GM21529 (cell line): ENCODE data around the gene SLC12A6.

Experiments
- ATAC-seq: cut with Tn5 transposase; IDR thresholded peaks from one replicate; pipeline ENCODE4 v1.9.1; 2021; ENCODE audit not compliant: unreplicated experiment

SLC12A6 gene

DNA sequence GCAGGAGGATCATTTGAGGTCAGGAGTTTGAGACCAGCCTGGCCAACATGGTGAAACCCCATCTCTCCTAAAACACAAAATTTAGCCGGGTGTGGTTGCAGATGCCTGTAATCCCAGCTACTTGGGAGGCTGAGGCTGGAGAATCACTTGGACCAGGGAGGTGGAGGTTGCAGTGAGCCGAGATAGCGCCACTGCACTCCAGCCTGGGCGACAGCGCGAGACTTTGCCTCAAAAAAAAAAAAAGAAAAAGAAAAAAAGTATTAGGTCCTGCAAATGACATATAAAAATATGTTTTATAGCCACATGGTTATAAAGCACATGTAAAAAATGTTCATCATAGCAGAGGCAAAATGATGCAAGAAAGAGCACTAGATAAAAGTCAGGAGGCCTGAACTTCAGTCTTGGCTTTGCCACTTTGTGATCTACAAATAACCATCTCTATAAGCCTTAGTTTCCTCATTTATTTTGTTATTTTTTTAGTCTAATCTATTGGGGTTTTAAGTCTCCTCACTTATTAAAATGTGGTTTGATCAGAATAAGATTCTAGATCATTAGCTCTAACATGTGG, 4.9 kb downstream of the SLC12A6 start:
- ATAC-seq: no peak

DNA sequence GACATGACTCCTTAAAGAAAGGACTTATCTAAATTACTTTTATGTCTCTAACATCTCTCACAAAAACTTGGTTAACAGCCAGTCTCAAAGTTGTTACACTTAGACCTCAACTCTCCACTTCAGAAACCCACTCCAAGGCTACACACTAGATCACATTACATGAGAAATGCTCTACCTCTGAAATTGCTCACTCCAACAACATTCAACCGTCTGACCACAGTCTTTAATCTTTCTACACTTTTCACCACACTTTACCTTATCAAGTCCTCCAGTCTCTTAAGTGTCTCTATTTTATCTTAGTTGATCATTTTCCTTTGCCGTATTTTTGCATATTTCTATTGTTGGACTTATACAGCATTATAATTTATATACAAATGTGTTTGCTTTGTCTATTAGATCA, 5.8 kb downstream of the SLC12A6 start:
- no peak for ATAC-seq

DNA sequence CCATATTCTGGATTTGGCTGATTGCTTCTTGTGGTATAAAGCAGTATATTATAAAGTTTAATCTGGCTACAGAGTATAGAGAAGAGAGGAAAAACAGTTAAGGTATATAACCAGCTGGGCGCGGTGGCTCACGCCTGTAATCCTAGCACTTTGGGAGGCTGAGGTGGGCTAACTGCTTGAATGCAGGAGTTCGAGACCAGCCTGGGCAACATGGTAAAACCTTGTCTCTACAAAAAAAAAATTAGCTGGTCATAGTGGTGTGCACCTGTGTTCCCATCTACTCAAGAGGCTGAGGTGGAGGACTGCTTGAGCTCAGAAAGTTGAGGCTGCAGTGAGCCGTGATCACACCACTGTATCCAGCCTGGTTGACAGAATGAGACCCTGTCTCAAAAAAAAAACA, 7.3 kb downstream of the SLC12A6 start:
- no peak for ATAC-seq

DNA sequence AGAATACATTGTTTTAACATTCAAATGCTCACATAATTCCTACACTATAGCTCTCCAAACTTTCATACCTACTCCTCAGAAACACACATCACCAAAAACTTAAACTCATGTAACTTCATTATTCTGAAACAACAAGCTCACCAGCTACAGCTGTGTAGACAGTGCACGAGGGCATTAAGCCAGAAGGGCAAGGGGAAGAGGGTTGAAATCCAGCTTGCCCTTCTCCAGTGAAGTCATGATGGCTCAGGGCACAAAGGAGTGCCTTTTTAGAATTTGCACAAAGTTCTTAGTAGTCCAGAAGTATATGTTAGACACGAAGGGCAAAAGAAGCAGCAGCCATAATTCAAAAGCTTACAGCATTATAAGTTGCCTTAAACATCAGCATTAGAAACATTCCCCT, 8.6 kb downstream of the SLC12A6 start:
- no peak for ATAC-seq

DNA sequence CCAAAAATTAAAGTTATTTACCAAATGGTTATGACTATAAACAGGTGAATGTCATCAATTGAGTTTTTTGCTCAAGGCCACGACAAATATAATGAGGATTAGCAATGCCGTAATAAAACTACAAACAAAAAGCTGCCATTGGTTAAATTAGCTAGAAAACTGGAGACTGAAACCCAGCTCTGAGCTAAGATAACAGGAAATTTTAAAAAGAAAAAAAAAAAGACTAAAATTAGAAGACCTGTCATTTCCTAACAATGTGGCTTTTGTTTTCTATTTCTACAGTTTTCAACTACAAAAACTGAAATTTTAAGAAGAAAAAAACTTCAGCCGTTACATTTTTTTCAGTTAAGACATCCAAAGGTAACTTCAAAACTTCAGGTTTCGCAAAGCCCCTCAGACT, 9.7 kb downstream of the SLC12A6 start:
- peak; percentile 55 for ATAC-seq

DNA sequence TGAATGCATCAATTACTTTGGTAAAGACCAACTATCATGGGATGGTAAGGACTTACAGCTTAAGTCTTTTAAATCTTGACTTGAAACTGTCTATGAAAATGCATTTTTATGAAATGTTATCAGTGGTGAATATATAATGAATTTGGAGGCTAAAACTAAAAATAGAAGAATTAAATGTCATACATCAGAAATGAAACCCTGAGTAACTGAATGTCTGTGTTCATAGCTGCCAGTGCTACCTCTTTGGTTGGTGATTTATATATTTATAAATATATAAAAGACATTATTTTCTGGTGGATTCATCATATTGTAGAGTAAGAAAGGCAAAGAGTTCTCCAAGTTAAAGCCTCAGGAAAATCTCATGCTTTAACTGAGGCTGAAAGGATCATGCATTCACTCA, 12.2 kb downstream of the SLC12A6 start:
- no peak for ATAC-seq

DNA sequence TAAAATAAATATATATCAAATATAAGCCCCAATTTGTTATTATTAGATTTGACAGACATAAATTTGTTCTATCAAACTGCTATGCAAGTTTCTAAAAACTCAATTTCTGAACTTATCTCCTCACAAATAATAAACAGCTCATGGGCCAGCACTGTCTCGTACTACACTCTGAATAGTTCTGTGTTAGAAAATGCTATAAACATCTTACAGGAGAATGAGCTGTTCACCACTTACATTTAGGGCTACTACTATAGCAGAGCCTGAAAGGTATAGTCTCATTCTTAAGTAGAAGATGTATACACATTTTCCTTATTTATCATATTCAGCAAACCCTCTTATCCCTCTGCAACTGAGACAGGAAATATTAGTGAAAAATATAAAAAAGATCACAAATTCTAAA, 12.6 kb downstream of the SLC12A6 start:
- ATAC-seq: no peak

DNA sequence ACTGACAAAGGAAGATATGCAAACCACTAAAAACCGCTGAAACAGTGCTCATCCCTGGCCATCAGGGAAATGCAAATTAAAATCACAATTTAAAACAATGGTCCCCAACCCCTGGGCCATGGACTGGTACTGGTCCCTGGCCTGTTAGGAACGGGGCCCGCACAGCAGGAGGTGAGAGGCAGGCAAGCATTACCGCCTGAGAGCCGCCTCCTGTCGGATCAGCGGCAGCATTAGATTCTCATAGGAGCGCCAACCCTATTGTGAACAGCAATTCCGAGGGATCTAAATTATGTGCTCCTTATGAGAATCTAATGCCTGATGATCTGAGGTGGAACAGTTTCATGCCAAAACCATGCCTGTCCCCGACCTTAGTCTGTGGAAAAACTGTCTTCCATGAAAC, 14.4 kb downstream of the SLC12A6 start:
- no peak for ATAC-seq

DNA sequence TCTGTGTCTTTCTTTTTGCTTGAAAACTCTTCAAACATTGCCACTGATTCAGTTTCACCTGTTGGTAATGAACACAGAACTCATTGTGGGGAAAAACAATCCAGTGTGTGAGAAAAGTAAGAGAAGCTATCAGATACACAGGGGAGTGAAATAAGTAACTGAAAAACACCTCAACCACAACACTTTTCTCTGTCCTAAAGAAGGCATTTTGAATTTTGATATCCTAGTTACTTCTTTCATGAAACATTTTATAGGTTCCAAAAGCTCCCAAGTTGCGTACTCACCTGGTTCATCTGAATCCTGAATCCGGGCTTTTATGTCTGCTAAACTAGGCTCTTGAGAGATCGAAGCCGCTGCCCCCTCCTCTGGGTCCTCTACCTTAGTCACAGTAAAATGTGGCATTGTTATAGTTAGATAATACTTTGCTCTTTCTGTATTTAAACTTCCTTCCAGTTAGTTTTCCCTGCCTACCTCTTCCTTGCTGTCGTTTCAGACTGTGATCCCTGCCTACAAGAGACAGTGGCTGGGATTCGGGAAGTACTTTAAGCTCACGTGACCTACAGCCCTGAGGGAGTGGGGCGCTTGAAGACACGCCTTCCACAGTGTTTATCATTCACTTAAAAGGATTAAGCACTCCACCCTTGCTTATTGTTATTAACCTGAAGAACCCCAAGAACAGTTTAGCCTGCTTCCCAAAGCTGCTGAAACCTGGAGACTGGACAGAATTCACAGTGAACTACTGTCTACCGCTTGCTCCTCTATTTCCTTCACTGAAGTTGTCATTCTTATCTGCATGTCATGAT, 19.1 kb downstream of the SLC12A6 start:
- peak; percentile 84 for ATAC-seq

DNA sequence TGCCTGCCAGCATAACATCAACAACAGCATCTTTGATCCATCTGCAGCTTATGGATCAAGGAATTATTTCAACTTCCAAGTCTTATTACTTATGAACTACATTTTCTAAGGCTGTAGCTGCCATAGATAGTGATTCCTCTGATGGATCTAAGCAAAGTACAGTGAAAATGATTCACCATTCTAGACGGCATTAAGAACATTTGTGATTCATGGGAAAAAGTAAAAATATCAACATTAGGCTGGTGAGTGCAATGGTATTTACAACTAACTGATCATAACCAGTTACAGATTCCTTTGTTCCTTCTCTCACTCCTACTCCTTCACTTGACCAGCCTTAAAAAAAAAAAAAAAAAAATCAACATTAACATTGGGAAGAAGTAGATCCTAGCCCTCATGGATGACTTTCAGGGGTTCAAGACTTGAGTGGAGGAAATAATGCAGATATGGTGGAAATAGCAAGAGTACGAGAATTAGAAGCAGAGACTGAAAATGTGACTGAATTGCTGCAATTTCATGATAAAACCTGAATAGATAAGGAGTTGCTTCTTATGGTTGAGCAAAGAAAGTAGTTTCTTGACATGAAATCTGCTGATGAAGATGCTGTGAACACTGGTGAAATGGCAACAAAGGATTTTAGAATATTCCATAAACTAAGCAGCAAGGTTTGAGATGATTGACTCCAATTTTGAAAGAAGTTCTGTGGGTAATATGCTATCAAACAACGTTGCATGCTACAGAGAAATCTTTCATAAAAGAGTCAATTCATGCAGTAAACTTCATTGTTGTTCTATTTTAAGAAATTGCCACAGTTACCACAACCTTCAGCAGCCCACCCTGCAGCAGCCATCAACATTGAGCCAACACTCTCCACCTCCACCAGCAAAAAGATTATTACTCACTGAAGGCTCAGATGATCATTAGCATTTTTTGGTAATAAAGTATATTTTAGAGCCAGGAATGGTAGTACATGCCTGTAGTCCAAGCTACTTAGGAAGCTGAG, 22.8 kb downstream of the SLC12A6 start:
- no peak for ATAC-seq

DNA sequence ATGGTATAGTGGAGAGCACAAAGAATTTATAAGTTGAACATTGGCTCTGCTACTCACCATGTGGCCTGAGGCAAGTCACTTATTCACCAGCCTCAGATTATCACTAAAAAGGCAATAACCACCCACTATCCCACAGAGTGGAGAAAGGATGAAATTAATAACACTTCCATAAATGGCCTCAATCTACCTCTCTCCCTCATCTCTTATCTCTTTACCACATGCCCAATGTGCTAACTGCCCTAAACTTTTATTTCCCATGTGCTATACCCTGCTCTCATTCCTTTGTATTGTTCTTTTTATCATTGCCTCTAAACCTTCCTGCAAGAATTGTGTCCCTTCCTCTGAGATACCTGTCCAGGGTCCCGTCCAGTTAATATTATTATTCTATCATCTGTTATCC, 26.0 kb downstream of the SLC12A6 start:
- ATAC-seq: no peak

DNA sequence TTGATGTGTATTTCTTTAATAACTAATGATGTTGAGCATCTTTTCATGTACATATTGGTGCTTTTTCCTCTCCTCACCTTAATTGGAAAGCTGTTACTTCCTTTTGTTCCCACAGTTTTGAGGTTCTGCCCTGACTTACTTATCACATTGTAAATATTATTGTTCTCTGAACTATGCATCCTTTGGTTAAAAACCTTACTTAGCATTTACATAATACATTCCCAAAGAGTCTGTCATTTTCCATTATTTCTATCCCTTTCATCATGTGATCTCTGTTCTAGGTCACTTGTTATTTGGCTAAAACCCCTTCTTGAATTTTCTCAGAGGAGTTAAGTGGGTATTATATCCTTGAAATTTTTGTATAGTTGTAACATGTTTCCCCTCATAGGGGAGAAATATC, 33.0 kb downstream of the SLC12A6 start:
- ATAC-seq: no peak

DNA sequence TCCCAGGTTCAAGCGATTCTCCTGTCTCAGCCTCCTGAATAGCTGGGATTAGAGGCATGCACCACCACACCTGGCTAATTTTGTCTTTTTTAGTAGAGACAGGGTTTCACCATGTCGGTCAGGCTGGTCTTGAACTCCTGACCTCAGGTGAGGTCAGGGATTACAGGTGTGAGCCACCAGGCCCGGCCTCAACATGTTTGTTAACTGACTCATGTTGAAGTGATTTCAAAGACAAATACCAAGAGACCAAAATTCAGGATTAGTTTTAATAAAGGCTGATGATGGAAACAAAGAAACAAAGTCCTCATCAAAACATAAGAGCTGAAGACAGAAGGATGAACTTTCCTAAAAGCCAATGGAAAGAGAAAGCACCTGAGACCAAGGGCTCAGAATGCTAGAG, 36.5 kb downstream of the SLC12A6 start:
- no peak for ATAC-seq

DNA sequence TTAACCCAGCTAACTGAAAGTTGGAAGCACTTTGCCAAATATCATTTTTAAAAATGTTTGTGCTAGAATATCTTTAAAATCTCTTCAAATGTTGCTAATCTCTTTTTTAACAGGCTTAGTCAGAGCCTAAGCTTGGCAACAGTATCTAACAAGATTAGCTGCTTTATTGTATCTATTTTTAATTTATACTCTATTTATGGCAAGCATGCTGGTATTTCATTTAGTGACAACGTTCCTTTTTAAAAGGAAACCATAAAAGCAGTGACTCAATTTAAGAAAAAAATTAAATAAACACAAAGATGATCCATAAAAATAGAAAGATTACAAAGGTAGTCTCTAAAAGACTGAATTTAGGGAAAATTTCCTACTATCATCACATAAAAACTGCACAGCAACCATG, 40.5 kb downstream of the SLC12A6 start:
- no peak for ATAC-seq

DNA sequence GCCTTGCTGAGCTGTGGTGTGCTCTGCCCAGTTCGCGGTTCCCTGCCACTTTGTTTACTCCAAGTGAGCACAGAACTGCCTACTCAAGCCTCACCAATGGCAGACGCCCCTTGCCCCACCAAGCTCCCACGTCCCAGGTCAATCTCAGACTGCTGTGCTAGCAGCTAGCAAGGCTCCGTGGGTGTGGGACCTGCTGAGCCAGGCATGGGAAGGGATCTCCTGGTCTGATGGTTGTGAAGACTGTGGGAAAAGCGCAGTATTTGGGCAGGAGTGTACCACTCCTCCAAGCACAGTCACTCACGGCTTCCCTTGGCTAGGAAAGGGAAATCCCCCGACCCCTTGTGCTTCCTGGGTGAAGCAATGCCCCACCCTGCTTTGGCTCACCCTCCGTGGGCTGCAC, 45.0 kb downstream of the SLC12A6 start:
- no peak for ATAC-seq

DNA sequence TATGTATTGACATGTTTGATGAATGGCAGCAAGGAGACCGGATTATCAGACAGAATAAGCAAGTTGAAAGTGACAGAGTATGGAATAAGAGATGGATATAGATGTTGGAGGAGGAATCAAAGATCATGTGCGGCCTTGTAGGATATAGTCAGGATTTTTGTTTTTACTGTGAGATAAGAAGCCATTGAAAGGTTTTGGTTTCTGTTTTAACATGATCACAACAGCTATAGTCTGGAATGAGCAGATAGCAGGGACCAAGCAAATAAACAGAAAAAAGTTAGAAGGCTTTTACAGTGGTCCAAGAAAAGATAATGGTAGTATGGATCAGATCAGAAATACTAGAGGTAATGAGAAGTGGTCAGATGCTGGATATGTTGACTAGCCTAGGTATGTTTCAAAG, 52.6 kb downstream of the SLC12A6 start:
- ATAC-seq: no peak

DNA sequence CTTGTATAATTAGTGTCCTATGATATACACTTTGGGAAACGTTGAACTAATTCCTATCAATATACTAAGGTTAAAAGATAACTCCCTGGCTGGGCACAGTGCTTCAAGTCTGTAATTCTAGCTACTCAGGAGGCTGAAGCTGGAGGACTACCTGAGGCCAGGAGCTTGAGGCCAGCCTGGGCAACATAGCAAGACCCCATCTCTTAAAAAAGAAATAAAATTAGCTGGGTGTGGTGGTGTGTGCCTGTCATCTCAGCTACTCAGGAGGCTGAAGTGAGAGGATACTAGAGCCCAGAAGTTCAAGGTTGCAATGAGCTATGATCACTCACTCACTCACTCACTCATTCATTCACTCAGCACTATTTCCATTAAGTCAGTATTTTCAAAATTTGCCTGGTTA, 55.2 kb downstream of the SLC12A6 start:
- no peak for ATAC-seq

DNA sequence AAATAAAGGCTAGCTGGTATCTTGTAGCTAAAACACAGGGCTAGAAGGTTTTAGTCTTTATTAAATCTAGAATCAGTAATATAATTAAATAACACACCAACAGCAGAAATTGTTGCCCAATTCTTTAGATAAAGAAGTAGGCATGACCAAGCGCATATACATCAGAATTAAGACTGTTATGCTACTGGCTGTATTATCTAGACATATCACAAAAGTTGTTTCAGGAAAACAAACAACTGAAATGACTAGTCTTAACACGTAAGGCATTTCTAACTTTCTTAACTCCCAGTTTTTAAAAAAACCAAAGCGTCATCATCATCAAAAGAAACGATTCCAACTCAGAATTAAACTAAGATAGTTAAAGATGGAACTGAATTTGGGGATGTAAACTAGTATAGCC, 57.4 kb downstream of the SLC12A6 start:
- ATAC-seq: no peak

DNA sequence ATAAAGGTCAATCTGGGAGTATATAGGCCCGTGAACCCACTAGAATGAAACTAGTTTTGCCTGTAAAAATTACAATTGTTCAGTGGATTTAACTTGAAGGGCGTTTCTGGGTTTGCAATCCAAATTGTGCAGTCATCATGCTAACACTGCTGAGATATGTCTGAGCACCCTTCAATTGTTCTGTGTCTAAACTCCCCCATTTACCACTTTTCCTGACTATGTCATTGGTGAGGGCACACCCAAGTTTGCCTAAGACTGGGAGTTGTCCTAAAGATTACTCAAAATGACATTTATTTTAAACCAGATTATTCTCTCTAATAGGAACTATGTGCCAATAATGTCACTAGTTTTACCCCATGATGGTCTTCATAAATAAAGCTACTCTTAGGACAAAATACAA, 58.2 kb downstream of the SLC12A6 start:
- no peak for ATAC-seq

DNA sequence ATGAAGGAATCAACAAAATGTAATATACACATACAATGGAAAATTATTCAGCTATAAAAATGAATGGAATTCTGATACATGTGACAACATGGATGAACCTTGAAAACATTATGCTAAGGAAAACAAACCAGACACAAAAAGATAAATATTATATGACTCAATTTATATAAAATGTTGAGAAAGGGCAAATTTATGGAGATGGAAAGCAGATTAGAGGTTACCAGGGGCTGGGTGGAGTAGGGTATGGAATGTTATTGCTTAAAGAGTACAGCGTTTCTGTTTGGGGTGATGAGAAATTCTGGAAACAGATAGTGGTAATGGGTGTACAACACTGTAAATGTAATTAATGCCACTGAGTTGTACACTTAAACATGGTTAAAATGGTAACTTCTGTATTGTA, 61.9 kb downstream of the SLC12A6 start:
- no peak for ATAC-seq

DNA sequence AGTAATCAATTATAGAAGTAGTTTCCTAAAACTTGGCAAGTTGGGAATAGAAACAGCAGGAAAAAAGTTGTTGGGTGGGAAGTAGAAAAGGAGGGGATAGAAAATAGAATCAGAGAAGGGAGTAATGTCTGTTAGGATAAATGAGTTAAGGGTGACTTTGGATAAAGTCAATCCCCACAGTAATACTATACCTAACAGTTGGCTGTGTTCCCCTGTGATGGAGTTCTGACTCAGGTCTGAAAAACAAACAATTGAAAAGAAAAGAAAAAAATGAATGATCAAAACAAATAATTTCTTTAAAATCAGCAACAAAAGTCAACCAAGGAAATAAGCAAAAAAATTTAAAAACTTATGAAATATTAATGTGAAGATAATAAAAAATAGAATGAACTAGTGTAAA, 62.4 kb downstream of the SLC12A6 start:
- no peak for ATAC-seq

DNA sequence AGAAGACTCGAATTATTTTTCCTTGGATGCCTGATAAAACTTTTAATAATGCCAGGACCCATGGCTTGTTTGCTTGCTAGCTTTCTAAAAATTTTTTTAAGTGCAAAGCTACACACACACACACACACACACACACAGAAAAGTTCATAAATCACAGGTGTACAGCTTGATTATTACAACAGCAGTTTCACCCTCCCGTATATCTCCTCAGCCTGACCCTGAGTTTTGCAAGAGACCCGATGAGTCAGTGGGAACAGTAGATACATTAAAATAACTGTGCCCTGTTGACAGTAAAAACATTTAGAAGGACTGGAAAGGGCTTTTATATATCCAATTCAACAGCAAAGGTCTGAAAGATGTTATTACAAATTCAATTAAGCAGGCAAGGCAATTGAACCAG, 66.1 kb downstream of the SLC12A6 start:
- no peak for ATAC-seq
